Measurements from ENCODE around the gene RCCD1.

The RCCD1 gene

DNA sequence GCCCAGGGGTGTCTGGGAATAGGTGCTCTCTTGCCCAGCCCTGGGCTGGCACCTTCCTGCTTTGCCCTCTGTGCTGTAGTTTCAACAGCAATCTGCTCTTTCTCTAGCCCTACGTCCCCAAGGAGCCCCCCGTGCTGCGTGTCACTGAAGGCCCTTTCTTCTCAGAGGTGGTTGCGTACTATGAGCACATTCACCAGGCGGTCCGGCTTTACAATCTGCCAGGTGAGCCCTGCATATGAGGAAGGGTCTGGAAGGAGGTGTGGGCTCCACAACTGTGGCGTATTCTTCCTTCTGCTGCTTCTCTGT, 42.0 kb upstream of the RCCD1 start:
- TF ChIP-seq, protein P1, sequence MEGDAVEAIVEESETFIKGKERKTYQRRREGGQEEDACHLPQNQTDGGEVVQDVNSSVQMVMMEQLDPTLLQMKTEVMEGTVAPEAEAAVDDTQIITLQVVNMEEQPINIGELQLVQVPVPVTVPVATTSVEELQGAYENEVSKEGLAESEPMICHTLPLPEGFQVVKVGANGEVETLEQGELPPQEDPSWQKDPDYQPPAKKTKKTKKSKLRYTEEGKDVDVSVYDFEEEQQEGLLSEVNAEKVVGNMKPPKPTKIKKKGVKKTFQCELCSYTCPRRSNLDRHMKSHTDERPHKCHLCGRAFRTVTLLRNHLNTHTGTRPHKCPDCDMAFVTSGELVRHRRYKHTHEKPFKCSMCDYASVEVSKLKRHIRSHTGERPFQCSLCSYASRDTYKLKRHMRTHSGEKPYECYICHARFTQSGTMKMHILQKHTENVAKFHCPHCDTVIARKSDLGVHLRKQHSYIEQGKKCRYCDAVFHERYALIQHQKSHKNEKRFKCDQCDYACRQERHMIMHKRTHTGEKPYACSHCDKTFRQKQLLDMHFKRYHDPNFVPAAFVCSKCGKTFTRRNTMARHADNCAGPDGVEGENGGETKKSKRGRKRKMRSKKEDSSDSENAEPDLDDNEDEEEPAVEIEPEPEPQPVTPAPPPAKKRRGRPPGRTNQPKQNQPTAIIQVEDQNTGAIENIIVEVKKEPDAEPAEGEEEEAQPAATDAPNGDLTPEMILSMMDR (IDR thresholded peaks at IDR 0.05; ENCODE audit: low read length) = no peak
- no peak for TF ChIP-seq EZH2 (IDR thresholded peaks at IDR 0.05; ENCODE audit: borderline replicate concordance, low read length)
- Histone ChIP-seq H3K9me3 (ENCODE audit: low read length) (no peaks in the 10 kb centered on the region), H3F3A (ENCODE audit: insufficient read depth, low read length) (peaks cover 4% of the 10 kb centered on the region; the same call in 1 of the 2 replicates), H3K79me2 (ENCODE audit: insufficient read depth, low read length) (no peaks in the 10 kb centered on the region), H3K4me2 (ENCODE audit: low read length) (no peak overlapping the region), H3K36me3 (ENCODE audit: insufficient read depth, low read length) (peaks cover 45% of the 10 kb centered on the region; the same call in 1 of the 2 replicates), H2AFZ (ENCODE audit: low read length) (no peak overlapping the region), H3K9ac (ENCODE audit: low read length) (no peak overlapping the region), H3K4me3 (ENCODE audit: low read depth, low read length, poor library complexity, severe bottlenecking) (no peak overlapping the region), H3K27me3 (ENCODE audit: insufficient read depth, low read length) (no peaks in the 10 kb centered on the region), H3K4me1 (ENCODE audit: insufficient read depth, low read length, severe bottlenecking) (peaks cover 19% of the 10 kb centered on the region), H3K27ac (ENCODE audit: low read depth, low read length, poor library complexity, severe bottlenecking) (no peak overlapping the region), H3K9me2 (ENCODE audit: low read depth, low read length) (no peaks in the 10 kb centered on the region), H4K20me1 (ENCODE audit: insufficient read depth, low read length) (no peaks in the 10 kb centered on the region)

DNA sequence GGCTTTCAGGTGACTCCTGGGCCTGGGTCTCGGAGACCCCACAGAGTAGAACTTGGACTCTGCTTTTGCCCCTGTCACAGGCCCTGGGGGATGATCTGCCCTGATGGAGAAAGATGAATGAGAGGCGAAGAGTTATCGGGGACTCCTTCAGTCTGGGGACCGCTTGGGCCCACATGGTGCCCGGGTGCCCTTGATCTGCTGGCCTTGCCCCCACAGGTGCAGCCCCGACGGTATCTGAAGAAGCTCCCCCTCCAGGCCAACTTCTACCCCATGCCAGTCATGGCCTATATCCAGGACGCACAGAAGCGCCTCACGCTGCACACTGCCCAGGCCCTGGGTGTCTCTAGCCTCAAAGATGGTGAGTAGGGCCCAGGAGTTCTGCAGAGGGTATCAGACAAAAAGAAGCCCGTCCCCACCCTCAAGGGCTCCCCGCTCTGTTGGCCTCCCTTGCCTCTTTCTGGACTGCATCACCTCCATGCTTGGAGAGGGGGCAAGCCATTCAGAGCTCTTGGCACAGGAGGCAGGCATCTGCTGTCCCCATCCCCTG, 41.2 kb upstream of the RCCD1 start:
- Histone ChIP-seq H3K4me1 (ENCODE audit: insufficient read depth, low read length, severe bottlenecking) (peaks cover 19% of the 10 kb centered on the region), H3K36me3 (ENCODE audit: insufficient read depth, low read length) (peaks cover 44% of the 10 kb centered on the region; the same call in 1 of the 2 replicates), H2AFZ (ENCODE audit: low read length) (no peak overlapping the region), H3K9ac (ENCODE audit: low read length) (no peak overlapping the region), H3K27ac (ENCODE audit: low read depth, low read length, poor library complexity, severe bottlenecking) (no peak overlapping the region), H3K9me3 (ENCODE audit: low read length) (no peaks in the 10 kb centered on the region), H3K27me3 (ENCODE audit: insufficient read depth, low read length) (no peaks in the 10 kb centered on the region), H3K79me2 (ENCODE audit: insufficient read depth, low read length) (no peaks in the 10 kb centered on the region), H4K20me1 (ENCODE audit: insufficient read depth, low read length) (no peaks in the 10 kb centered on the region), H3K4me3 (ENCODE audit: low read depth, low read length, poor library complexity, severe bottlenecking) (no peak overlapping the region), H3K4me2 (ENCODE audit: low read length) (no peak overlapping the region), H3F3A (ENCODE audit: insufficient read depth, low read length) (no peaks in the 10 kb centered on the region), H3K9me2 (ENCODE audit: low read depth, low read length) (no peaks in the 10 kb centered on the region)
- TF ChIP-seq, protein P1 (IDR thresholded peaks at IDR 0.05; ENCODE audit: low read length) = no peak
- TF ChIP-seq EZH2 (IDR thresholded peaks at IDR 0.05; ENCODE audit: borderline replicate concordance, low read length) = no peak

DNA sequence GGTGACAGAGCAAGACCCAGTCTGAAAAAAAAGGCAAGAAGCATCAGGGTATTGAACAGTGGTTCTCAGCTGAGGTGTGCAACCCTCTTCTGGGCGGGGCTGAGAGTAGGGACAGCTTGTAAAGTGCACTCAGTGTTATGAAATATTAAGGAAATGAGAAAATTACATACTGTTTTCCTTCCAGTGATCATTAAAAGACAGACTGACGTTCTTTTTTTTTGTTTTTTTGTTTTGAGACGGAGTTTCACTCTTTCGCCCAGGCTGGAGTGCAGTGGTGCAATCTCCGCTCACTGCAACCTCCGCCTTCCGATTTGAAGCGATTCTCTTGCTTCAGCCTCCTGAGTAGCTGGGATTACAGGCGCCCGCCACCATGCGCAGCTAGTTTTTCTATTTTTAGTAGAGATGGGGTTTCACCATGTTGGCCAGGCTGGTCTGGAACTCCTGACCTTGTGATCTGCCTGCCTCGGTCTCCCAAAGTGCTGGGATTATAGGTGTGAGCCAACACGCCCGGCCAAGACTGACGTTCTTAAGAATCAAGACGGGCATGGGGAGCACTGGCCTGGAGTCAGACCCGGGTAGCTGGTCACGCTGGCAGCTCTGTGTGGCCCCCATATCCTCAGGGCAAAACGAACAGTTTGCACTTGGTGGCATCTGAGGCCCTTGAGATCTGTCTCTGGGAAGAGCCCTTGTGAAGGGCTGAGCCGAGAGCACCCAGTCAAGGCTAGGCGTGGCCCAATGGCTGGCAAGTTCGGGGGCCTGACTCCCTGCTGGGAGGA, 40.2 kb upstream of the RCCD1 start:
- TF ChIP-seq, protein P1 (IDR thresholded peaks at IDR 0.05; ENCODE audit: low read length) = no peak
- no peak for TF ChIP-seq EZH2 (IDR thresholded peaks at IDR 0.05; ENCODE audit: borderline replicate concordance, low read length)

More for the DNA sequence above, 40.2 kb upstream of the RCCD1 start:
- no peaks in the 10 kb centered on the region for H4K20me1 ChIP-seq (ENCODE audit: insufficient read depth, low read length)
- H3K4me1 ChIP-seq (ENCODE audit: insufficient read depth, low read length, severe bottlenecking) = peaks cover 19% of the 10 kb centered on the region
- no peaks in the 10 kb centered on the region for H3K79me2 ChIP-seq (ENCODE audit: insufficient read depth, low read length)
- peak overlapping the region; percentile 64; the same call in 1 of the 2 replicates for H3K9ac ChIP-seq (ENCODE audit: low read length)
- H2AFZ ChIP-seq (ENCODE audit: low read length) = no peak overlapping the region
- no peaks in the 10 kb centered on the region for H3K9me3 ChIP-seq (ENCODE audit: low read length)
- no peaks in the 10 kb centered on the region for H3F3A ChIP-seq (ENCODE audit: insufficient read depth, low read length)
- H3K4me3 ChIP-seq (ENCODE audit: low read depth, low read length, poor library complexity, severe bottlenecking) = no peak overlapping the region
- no peaks in the 10 kb centered on the region for H3K9me2 ChIP-seq (ENCODE audit: low read depth, low read length)
- H3K36me3 ChIP-seq (ENCODE audit: insufficient read depth, low read length) = peaks cover 51% of the 10 kb centered on the region; the same call in 1 of the 2 replicates
- H3K27me3 ChIP-seq (ENCODE audit: insufficient read depth, low read length) = no peaks in the 10 kb centered on the region
- H3K4me2 ChIP-seq (ENCODE audit: low read length) = no peak overlapping the region
- H3K27ac ChIP-seq (ENCODE audit: low read depth, low read length, poor library complexity, severe bottlenecking) = peak overlapping the region; percentile 78
